Sigmoid colon (tissue), 7 donors: ENCODE results near the gene PRMT3. TPM values are rescaled to one million over a fixed set of nuclear protein-coding genes. Genes with fewer than 3 reads are reported as not detected.
"Not testable (repeated sequence)": the region's sequence is repeated elsewhere in the genome, so short reads cannot be mapped to it uniquely, and the experiment has no call there.

Experiments
- DNase-seq: peaks from one replicate; pipeline ENCODE4 v3.0.0-alpha.2; 2019
- H3K27ac ChIP-seq, 4 donors: fragments of 200-600 bp; sonication (generic); one replicate each; pipeline ENCODE4 v1.5.1; 2016 to 2019; ENCODE audit warnings: mild to moderate bottlenecking in 1 of 4
- H3K27me3 ChIP-seq, 3 donors: fragments of 200-600 bp; sonication (generic); one replicate each; pipeline ENCODE4 v1.5.1; 2019; ENCODE audit warnings: mild to moderate bottlenecking in 1 of 3
- H3K36me3 ChIP-seq, 4 donors: fragments of 200-600 bp; sonication (generic); one replicate each; pipeline ENCODE4 v1.5.1; 2016 to 2019
- H3K4me1 ChIP-seq, 4 donors: fragments of 200-600 bp; sonication (generic); one replicate each; pipeline ENCODE4 v1.5.1; 2017 to 2019
- H3K4me3 ChIP-seq, 4 donors: fragments of 200-600 bp; sonication (generic); one replicate each; pipeline ENCODE4 v1.5.1; 2017 to 2019; ENCODE audit warnings: mild to moderate bottlenecking in 2 of 4, moderate library complexity in 1 of 4
- H3K9me3 ChIP-seq, 4 donors: fragments of 200-600 bp in 3 of 4; sonication (generic) in 3 of 4; one replicate each; pipeline versions ENCODE4 v1.5.1 to v1.6.1; 2013 to 2019
- EP300 ChIP-seq, 4 donors: sonication (generic); formaldehyde crosslinking; IDR thresholded peaks; one replicate each; pipeline ENCODE4 v1.6.1; 2017; ENCODE audit warnings: antibody characterized with exemption in 4 of 4
- POLR2A ChIP-seq, 2 donors: fragments of 450-650 bp; IDR thresholded peaks; one replicate each; pipeline ENCODE4 v1.6.1; 2016; ENCODE audit warnings: antibody characterized with exemption in 2 of 2, mild to moderate bottlenecking in 2 of 2, moderate library complexity in 2 of 2
- POLR2AphosphoS5 ChIP-seq, 4 donors: sonication (generic); formaldehyde crosslinking; IDR thresholded peaks; one replicate each; pipeline ENCODE4 v1.6.1; 2017; ENCODE audit warnings: antibody characterized with exemption in 4 of 4
- WGBS, 2 donors: extraction: QIAGEN DNeasy Blood & Tissue Kit; methylation state at CpG; one replicate each; pipeline ENCODE4 v1.1.7; 2013; 5-methylcytosine and 5-hydroxymethylcytosine counted together
- intact Hi-C: fragments of 100-400 bp; cut with DNase I; formaldehyde crosslinking; loops from one replicate; pipeline ENCODE4 v1.15.1; 2023
- polyA plus RNA-seq, 3 donors: library from polyadenylated mRNA; stranded (reverse); fragments of 200-250 nt; gene quantifications; one replicate each; pipeline ENCODE4 v1.2.3, GENCODE V29; 2013
- total RNA-seq, 4 donors: library from RNA; depleted of rRNA; stranded (reverse); fragments of >200 nt; gene quantifications; one replicate each; pipeline ENCODE4 v1.1.0, GENCODE V29; 2016
- TF ChIP-seq, protein P1 (sequence below), 4 experiments: fragments of 450-650 bp in 3 of 4; fragments of 200-600 bp in 1 of 4; IDR thresholded peaks; one replicate each; pipeline ENCODE4 v1.5.1; 2016 to 2019; ENCODE audit warnings: antibody characterized with exemption in 4 of 4, mild to moderate bottlenecking in 3 of 4, moderate library complexity in 2 of 4
- donor health status: healthy with polysubstance abuse.
- donor health status: Bipolar disorder and iron deficiency.
- donor health status: healthy.

The PRMT3 gene
- total and polyA plus RNA-seq, 7 donors, result 4.9 to 18.4 (median 15.3) TPM

DNA sequence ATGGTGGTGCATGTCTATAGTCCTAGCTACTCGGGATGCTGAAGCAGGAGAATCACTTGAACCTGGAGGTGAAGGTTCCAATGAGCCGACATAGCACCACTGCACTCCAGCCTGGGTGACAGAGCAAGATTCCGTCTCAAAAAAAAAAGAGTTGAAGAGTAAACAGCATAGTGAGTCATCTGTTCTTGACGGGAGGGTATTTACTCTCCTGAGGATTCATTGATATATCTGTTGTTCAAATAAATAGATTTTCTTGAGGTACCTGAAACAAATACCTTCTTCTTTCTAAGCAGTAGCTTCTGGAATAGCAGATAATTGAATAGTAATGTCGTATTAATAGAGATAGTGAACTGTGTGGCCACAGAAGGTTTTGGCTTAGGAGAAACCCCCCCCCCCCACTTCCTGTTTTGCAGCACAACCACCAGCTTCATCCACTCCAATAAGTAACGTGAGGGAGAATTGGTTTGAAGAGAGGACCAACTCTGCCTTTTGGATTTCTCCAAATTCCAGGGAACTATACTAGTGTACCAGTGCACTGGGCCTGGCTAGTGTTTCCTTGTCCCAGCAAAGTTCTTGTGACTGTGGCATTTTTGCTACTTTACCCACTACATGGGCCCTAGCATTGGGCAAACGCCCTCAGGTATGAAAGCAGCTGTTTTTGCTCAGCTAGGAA is 90.0 kb downstream of the PRMT3 start:
- 75 to 79% methylated on average over 7 of the region's 7 CpGs for WGBS, 2 donors
- Histone ChIP-seq H3K4me3 (no peak overlapping the region), H3K4me1 (no peaks in the 10 kb centered on the region), H3K9me3 (no peaks in the 10 kb centered on the region), H3K27ac (no peak overlapping the region), H3K36me3 (no peaks in the 10 kb centered on the region), H3K27me3 (no peaks in the 10 kb centered on the region)
- no peak for TF ChIP-seq POLR2AphosphoS5 (IDR thresholded peaks at IDR 0.05)
- no peak for DNase-seq
- intact Hi-C loops, result no loop called here

DNA sequence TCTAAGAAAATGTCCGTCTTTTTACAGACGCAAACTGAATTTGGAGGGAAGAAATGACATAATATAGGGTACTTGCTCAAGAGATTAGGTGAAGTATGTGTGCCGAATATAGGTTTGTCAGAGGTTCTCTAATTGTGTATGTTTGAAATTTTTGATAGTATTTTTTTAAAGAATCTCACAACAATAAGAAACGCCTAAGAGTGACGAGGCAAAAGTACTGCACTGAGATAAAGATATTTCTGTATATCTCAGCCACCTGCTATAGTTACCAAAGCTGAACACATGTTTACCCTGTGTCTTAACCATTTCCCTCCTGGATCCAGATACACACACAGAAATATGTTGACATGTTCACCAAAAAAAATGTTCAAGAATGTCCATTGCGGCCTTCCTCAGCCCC is 92.0 kb downstream of the PRMT3 start:
- intact Hi-C loops, result no loop called here
- H3K4me3 ChIP-seq, result no peak overlapping the region
- 93 to 95% methylated on average over 6 of the region's 6 CpGs for WGBS, 2 donors
- H3K9me3 ChIP-seq, result no peaks in the 10 kb centered on the region
- TF ChIP-seq, protein P1, sequence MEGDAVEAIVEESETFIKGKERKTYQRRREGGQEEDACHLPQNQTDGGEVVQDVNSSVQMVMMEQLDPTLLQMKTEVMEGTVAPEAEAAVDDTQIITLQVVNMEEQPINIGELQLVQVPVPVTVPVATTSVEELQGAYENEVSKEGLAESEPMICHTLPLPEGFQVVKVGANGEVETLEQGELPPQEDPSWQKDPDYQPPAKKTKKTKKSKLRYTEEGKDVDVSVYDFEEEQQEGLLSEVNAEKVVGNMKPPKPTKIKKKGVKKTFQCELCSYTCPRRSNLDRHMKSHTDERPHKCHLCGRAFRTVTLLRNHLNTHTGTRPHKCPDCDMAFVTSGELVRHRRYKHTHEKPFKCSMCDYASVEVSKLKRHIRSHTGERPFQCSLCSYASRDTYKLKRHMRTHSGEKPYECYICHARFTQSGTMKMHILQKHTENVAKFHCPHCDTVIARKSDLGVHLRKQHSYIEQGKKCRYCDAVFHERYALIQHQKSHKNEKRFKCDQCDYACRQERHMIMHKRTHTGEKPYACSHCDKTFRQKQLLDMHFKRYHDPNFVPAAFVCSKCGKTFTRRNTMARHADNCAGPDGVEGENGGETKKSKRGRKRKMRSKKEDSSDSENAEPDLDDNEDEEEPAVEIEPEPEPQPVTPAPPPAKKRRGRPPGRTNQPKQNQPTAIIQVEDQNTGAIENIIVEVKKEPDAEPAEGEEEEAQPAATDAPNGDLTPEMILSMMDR (IDR thresholded peaks at IDR 0.05), result no peak
- TF ChIP-seq POLR2A (IDR thresholded peaks at IDR 0.05) (no peak), EP300 (IDR thresholded peaks at IDR 0.05) (no peak), POLR2AphosphoS5 (IDR thresholded peaks at IDR 0.05) (no peak)
- no peaks in the 10 kb centered on the region for H3K36me3 ChIP-seq
- H3K4me1 ChIP-seq, result no peaks in the 10 kb centered on the region
- no peak overlapping the region for H3K27ac ChIP-seq
- H3K27me3 ChIP-seq, result no peaks in the 10 kb centered on the region
- no peak for DNase-seq

DNA sequence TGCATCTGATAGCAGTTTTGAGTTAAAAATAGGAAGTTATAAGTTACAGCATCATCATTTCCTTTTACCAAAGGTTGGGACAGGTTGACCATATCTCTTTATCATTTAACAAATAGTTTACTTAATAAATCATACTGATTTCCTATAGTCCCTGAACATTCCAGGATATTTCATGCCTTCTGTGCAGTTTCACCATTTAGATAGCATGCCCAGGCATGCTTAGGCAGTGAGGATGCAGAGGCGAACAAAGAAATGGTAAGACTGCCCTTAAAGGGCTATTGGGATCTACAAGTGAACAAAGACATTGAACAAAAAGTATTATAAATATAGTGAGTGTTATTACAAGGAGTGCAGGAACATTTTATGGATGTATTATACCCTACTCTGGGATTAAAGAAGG is 96.4 kb downstream of the PRMT3 start:
- H3K36me3 ChIP-seq, result no peaks in the 10 kb centered on the region
- no peak for DNase-seq
- no peak overlapping the region for H3K4me3 ChIP-seq
- TF ChIP-seq, protein P1 (IDR thresholded peaks at IDR 0.05), result no peak
- TF ChIP-seq POLR2AphosphoS5 (IDR thresholded peaks at IDR 0.05) (no peak), EP300 (IDR thresholded peaks at IDR 0.05) (no peak), POLR2A (IDR thresholded peaks at IDR 0.05) (no peak)
- whole genome bisulfite sequencing, 2 donors, result 98% methylated on average over 1 of the region's 1 CpG
- no peak overlapping the region for H3K27ac ChIP-seq
- H3K27me3 ChIP-seq, result no peaks in the 10 kb centered on the region
- H3K4me1 ChIP-seq, result no peaks in the 10 kb centered on the region
- H3K9me3 ChIP-seq, result no peaks in the 10 kb centered on the region
- intact Hi-C loops, result no loop called here

DNA sequence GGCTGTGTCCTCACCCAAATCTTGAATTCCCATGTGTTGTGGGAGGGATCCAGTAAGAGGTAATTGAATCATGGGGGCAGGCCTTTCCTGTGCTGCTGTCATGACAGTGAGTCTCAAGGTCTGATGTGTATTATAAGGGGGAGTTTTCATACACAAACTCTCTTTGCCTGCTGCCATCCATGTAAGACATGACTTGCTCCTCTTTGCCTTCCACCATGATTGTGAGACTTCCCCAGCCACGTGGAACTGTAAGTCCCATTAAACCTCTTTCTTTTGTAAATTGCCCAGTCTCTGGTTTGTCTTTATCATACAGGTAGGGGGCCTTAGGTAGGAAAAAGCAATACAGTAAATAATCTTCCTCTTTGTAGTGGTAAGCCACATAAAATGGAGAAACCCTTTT is 96.9 kb downstream of the PRMT3 start:
- H3K36me3 ChIP-seq, intact Hi-C loops, H3K27me3 ChIP-seq, H3K9me3 ChIP-seq, DNase-seq, H3K4me1 ChIP-seq, H3K27ac ChIP-seq, H3K4me3 ChIP-seq: not testable (repeated sequence)
- WGBS, 2 donors, result 85 to 98% methylated on average over 1 of the region's 1 CpG

DNA sequence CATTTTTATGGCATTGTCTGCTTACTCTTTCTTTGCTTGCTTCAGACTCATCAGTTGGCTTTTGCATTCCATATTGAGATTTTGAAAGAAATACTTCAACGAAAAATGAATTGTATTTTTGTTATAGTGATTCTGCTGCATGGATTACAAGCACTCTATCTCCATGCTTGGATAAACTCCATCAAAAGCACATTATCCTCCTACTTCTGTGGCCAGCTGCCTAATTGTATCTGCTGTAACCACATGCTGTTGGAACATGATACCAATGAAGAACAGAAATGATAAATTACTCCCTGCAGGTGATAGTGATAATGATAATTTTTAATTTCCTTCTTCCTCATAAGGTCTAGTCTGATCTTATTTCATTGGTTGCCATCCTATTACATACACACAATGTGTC is 100.8 kb downstream of the PRMT3 start:
- Histone ChIP-seq H3K27me3 (no peaks in the 10 kb centered on the region), H3K9me3 (no peaks in the 10 kb centered on the region), H3K4me1 (no peaks in the 10 kb centered on the region), H3K4me3 (no peak overlapping the region), H3K27ac (no peak overlapping the region), H3K36me3 (no peaks in the 10 kb centered on the region)
- TF ChIP-seq, protein P1 (IDR thresholded peaks at IDR 0.05), result no peak
- TF ChIP-seq EP300 (IDR thresholded peaks at IDR 0.05) (no peak), POLR2AphosphoS5 (IDR thresholded peaks at IDR 0.05) (no peak), POLR2A (IDR thresholded peaks at IDR 0.05) (no peak)
- DNase-seq, result no peak
- intact Hi-C loops, result no loop called here
- WGBS, 2 donors, result 77 to 84% methylated on average over 1 of the region's 1 CpG

DNA sequence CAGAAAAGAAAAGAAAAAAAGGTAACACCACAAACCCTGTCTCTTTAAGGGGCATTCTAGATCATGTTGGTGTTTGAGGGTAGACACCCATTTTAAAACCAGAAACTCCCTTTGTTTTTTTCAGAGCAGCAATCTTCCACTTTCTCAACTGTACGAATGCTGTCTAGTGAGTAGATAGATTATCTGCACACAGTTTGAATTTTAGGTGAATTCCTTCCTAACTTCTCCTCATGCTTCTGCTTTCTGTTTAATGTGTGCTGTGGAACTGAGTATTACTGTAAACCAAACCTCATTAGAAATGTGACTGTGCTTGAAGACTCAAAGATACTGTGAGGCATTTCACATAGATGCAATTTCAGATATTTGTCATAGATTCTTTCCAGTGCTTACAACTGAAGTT is 102.4 kb downstream of the PRMT3 start:
- TF ChIP-seq POLR2AphosphoS5 (IDR thresholded peaks at IDR 0.05) (no peak), EP300 (IDR thresholded peaks at IDR 0.05) (no peak)
- TF ChIP-seq, protein P1 (IDR thresholded peaks at IDR 0.05), result no peak
- H3K36me3 ChIP-seq, result peaks cover 0 to 3% (median 0%) of the 10 kb centered on the region in 4 donors
- WGBS, 2 donors, result 77 to 92% methylated on average over 1 of the region's 1 CpG
- DNase-seq, result no peak
- no peaks in the 10 kb centered on the region for H3K9me3 ChIP-seq
- intact Hi-C loops, result no loop called here
- H3K27ac ChIP-seq, result no peak overlapping the region
- H3K4me3 ChIP-seq, result no peak overlapping the region
- H3K27me3 ChIP-seq, result no peaks in the 10 kb centered on the region
- H3K4me1 ChIP-seq, result no peaks in the 10 kb centered on the region
